ENCODE data around the gene ARRDC5.
"Not testable (repeated sequence)": the region's sequence is repeated elsewhere in the genome, so short reads cannot be mapped to it uniquely, and the experiment has no call there.

- TF ChIP-seq CTCF (IDR thresholded peaks at IDR 0.05; ENCODE audit: poor library complexity, severe bottlenecking); EZH2 (IDR thresholded peaks at IDR 0.05; ENCODE audit: borderline replicate concordance, insufficient read depth, low read length, poor library complexity, severe bottlenecking); REST (IDR thresholded peaks at IDR 0.05; ENCODE audit: borderline replicate concordance): not testable (repeated sequence)
These were observed 48.0 kb upstream of the ARRDC5 start for GRCh38 chr19:4950650-4951049.
